ENCODE results near the gene ERC2. TPM values are rescaled to one million over a fixed set of nuclear protein-coding genes. Genes with fewer than 3 reads are reported as not detected.

Gene ERC2
- total RNA-seq, 2 donors from 2014 or later: 0.21 to 0.30 TPM

GRCh38 chr3:55714057-55714456 lies 754.2 kb downstream of the ERC2 start:
- no peak for DNase-seq
- intact Hi-C loops (cut with DNase I): no loop called here
- Histone ChIP-seq H3K27ac (no peak overlapping the region), H3K4me1 (no peaks in the 10 kb centered on the region), H3K27me3 (no peaks in the 10 kb centered on the region), H3K9ac (ENCODE audit: low read depth in 2 of 2, low read length in 2 of 2) (no peak overlapping the region), H3K36me3 (no peaks in the 10 kb centered on the region), H3K4me3 (no peak overlapping the region), H3K9me3 (no peaks in the 10 kb centered on the region)
- no peak for TF ChIP-seq CTCF (IDR thresholded peaks at IDR 0.05)

- intact Hi-C loops (cut with DNase I): no loop called here
- DNase-seq: no peak
- H3K9ac ChIP-seq (ENCODE audit: low read depth in 2 of 2, low read length in 2 of 2): no peak overlapping the region
- no peaks in the 10 kb centered on the region for H3K9me3 ChIP-seq
- H3K27ac ChIP-seq: no peak overlapping the region
- no peaks in the 10 kb centered on the region for H3K36me3 ChIP-seq
- no peaks in the 10 kb centered on the region for H3K4me1 ChIP-seq
- no peaks in the 10 kb centered on the region for H3K27me3 ChIP-seq
- TF ChIP-seq CTCF (IDR thresholded peaks at IDR 0.05): no peak
- H3K4me3 ChIP-seq: no peak overlapping the region
Measured at GRCh38 chr3:55711646-55712045, 756.6 kb downstream of the ERC2 start.

- H3K36me3 ChIP-seq: no peaks in the 10 kb centered on the region
- H3K4me1 ChIP-seq: no peaks in the 10 kb centered on the region
- no peak overlapping the region for H3K27ac ChIP-seq
- H3K9ac ChIP-seq (ENCODE audit: low read depth in 2 of 2, low read length in 2 of 2): no peak overlapping the region
- H3K9me3 ChIP-seq: no peaks in the 10 kb centered on the region
- no peak for TF ChIP-seq CTCF (IDR thresholded peaks at IDR 0.05)
- no peaks in the 10 kb centered on the region for H3K27me3 ChIP-seq
- no peak overlapping the region for H3K4me3 ChIP-seq
- DNase-seq: no peak
- intact Hi-C loops (cut with DNase I): no loop called here
Measured at GRCh38 chr3:55709411-55710012, 758.8 kb downstream of the ERC2 start.

GRCh38 chr3:55708921-55709320 lies 759.3 kb downstream of the ERC2 start:
- Histone ChIP-seq H3K36me3 (no peaks in the 10 kb centered on the region), H3K9me3 (no peaks in the 10 kb centered on the region), H3K4me1 (no peaks in the 10 kb centered on the region), H3K9ac (ENCODE audit: low read depth in 2 of 2, low read length in 2 of 2) (no peak overlapping the region), H3K4me3 (no peak overlapping the region), H3K27me3 (no peaks in the 10 kb centered on the region), H3K27ac (no peak overlapping the region)
- intact Hi-C loops (cut with DNase I): no loop called here
- TF ChIP-seq CTCF (IDR thresholded peaks at IDR 0.05): no peak
- DNase-seq: no peak

GRCh38 chr3:55708242-55708641 lies 760.0 kb downstream of the ERC2 start:
- intact Hi-C loops (cut with DNase I): no loop called here
- H3K36me3 ChIP-seq: no peaks in the 10 kb centered on the region
- no peak for TF ChIP-seq CTCF (IDR thresholded peaks at IDR 0.05)
- H3K27me3 ChIP-seq: no peaks in the 10 kb centered on the region
- H3K4me1 ChIP-seq: no peaks in the 10 kb centered on the region
- DNase-seq: no peak
- no peak overlapping the region for H3K4me3 ChIP-seq
- no peak overlapping the region for H3K9ac ChIP-seq (ENCODE audit: low read depth in 2 of 2, low read length in 2 of 2)
- no peak overlapping the region for H3K27ac ChIP-seq
- no peaks in the 10 kb centered on the region for H3K9me3 ChIP-seq
